Liver (tissue), 9 donors: Measurements from ENCODE around the gene PARD6G. TPM values are rescaled to one million over a fixed set of nuclear protein-coding genes. Genes with fewer than 3 reads are reported as not detected.

Experiments
- DNase-seq: peaks from one replicate; pipeline ENCODE4 v3.0.0-alpha.2; 2017; ENCODE audit warnings: low spot score
- H3K27ac ChIP-seq, 2 donors: one replicate each; pipeline ENCODE4 v1.7.0; 2013; ENCODE audit warnings: inconsistent platforms in 2 of 2, low read length in 2 of 2, control low read depth in 1 of 2, low read depth in 1 of 2, mild to moderate bottlenecking in 1 of 2
- H3K27me3 ChIP-seq, 4 donors: one replicate each; pipeline versions ENCODE4 v1.6.1 to v1.7.0; 2013; ENCODE audit warnings: low read length in 3 of 4, inconsistent platforms in 1 of 4, mild to moderate bottlenecking in 1 of 4, moderate library complexity in 1 of 4; ENCODE audit not compliant: control insufficient read depth in 4 of 4, insufficient read depth in 4 of 4
- H3K36me3 ChIP-seq, 4 donors: one replicate each; pipeline versions ENCODE4 v1.6.1 to v1.7.0; 2013; ENCODE audit warnings: low read length in 3 of 4, mild to moderate bottlenecking in 3 of 4, low read depth in 1 of 4, moderate library complexity in 1 of 4; ENCODE audit not compliant: control insufficient read depth in 4 of 4, insufficient read depth in 3 of 4
- H3K4me1 ChIP-seq, 4 donors: one replicate each; pipeline versions ENCODE4 v1.6.1 to v1.7.0; 2013; ENCODE audit warnings: low read length in 3 of 4, mild to moderate bottlenecking in 3 of 4, moderate library complexity in 1 of 4; ENCODE audit not compliant: control insufficient read depth in 4 of 4, insufficient read depth in 4 of 4
- H3K4me3 ChIP-seq, 3 donors: one replicate each; pipeline versions ENCODE4 v1.6.1 to v1.7.0; 2013; ENCODE audit warnings: low read length in 3 of 3, control low read depth in 1 of 3, low read depth in 1 of 3, mild to moderate bottlenecking in 1 of 3
- H3K9ac ChIP-seq, 2 donors: one replicate each; pipeline ENCODE4 v1.7.0; 2013; ENCODE audit warnings: low read length in 2 of 2, mild to moderate bottlenecking in 2 of 2, moderate library complexity in 2 of 2, control low read depth in 1 of 2, low read depth in 1 of 2
- H3K9me3 ChIP-seq, 4 donors: one replicate each; pipeline versions ENCODE4 v1.6.1 to v1.7.0; 2013; ENCODE audit warnings: low read length in 3 of 4; ENCODE audit not compliant: control insufficient read depth in 4 of 4
- ATF3 ChIP-seq: IDR thresholded peaks from 2 replicates; pipeline ENCODE4 v1.6.1; 2016; ENCODE audit warnings: antibody characterized with exemption
- CTCF ChIP-seq: fragments of 150-350 bp; IDR thresholded peaks from 2 replicates; pipeline ENCODE4 v1.5.1; 2017; ENCODE audit warnings: improper control_type of control experiment, low read depth, low read length; ENCODE audit not compliant: missing input control
- EGR1 ChIP-seq, 2 donors: IDR thresholded peaks; 2 replicates each; pipeline ENCODE4 v1.6.1; 2016 to 2018; ENCODE audit warnings: antibody characterized with exemption in 2 of 2, low read depth in 2 of 2
- FOXA1 ChIP-seq: IDR thresholded peaks from 2 replicates; pipeline ENCODE4 v1.6.1; 2016; ENCODE audit warnings: antibody characterized with exemption
- FOXA2 ChIP-seq: IDR thresholded peaks from 2 replicates; pipeline ENCODE4 v1.6.1; 2016; ENCODE audit warnings: antibody characterized with exemption
- GABPA ChIP-seq, 2 donors: IDR thresholded peaks in 1 of 2; conservative IDR thresholded peaks in 1 of 2; 2 replicates each; pipeline ENCODE4 v1.6.1; 2016; ENCODE audit warnings: antibody characterized with exemption in 2 of 2, mild to moderate bottlenecking in 1 of 2, moderate library complexity in 1 of 2
- HNF4A ChIP-seq, 2 donors: conservative IDR thresholded peaks; 2 replicates each; pipeline ENCODE4 v1.6.1; 2016; ENCODE audit warnings: antibody characterized with exemption in 2 of 2, mild to moderate bottlenecking in 2 of 2
- HNF4G ChIP-seq: IDR thresholded peaks from 2 replicates; pipeline ENCODE4 v1.6.1; 2016; ENCODE audit warnings: antibody characterized with exemption
- JUND ChIP-seq, 2 donors: IDR thresholded peaks; 2 replicates each; pipeline ENCODE4 v1.6.1; 2016; ENCODE audit warnings: antibody characterized with exemption in 2 of 2
- MAX ChIP-seq: IDR thresholded peaks from 2 replicates; pipeline ENCODE4 v1.6.1; 2016; ENCODE audit warnings: antibody characterized with exemption
- NR2F2 ChIP-seq: IDR thresholded peaks from 2 replicates; pipeline ENCODE4 v1.6.1; 2016; ENCODE audit warnings: antibody characterized with exemption
- REST ChIP-seq: IDR thresholded peaks from 2 replicates; pipeline ENCODE4 v1.6.1; 2016; ENCODE audit warnings: antibody characterized with exemption, mild to moderate bottlenecking
- RXRA ChIP-seq, 2 donors: IDR thresholded peaks; 2 replicates each; pipeline ENCODE4 v1.6.1; 2017 to 2018; ENCODE audit warnings: antibody characterized with exemption in 2 of 2, mild to moderate bottlenecking in 1 of 2
- SP1 ChIP-seq: IDR thresholded peaks from 2 replicates; pipeline ENCODE4 v1.6.1; 2018; ENCODE audit warnings: antibody characterized with exemption, mild to moderate bottlenecking
- TAF1 ChIP-seq: conservative IDR thresholded peaks from 2 replicates; pipeline ENCODE4 v1.6.1; 2016; ENCODE audit warnings: antibody characterized with exemption, mild to moderate bottlenecking
- YY1 ChIP-seq: IDR thresholded peaks from 2 replicates; pipeline ENCODE4 v1.6.1; 2016; ENCODE audit warnings: antibody characterized with exemption, mild to moderate bottlenecking
- ZBTB33 ChIP-seq: IDR thresholded peaks from 2 replicates; pipeline ENCODE4 v1.6.1; 2016; ENCODE audit warnings: antibody characterized with exemption
- WGBS: extraction: QIAGEN DNeasy Blood & Tissue Kit; methylation state at CpG from one replicate; pipeline ENCODE4 v1.1.7; 2013; 5-methylcytosine and 5-hydroxymethylcytosine counted together
- polyA plus RNA-seq, 2 donors: library from polyadenylated mRNA; stranded (reverse) in 1 of 2; unstranded in 1 of 2; fragments of 200-250 nt in 1 of 2; fragments of >200 nt in 1 of 2; fragmentation: Nextera tagmentation in 1 of 2; extraction: Ambion mirVana in 1 of 2; gene quantifications; one replicate each; pipeline versions ENCODE4 v1.2.1 to v1.2.3, GENCODE V29; 2013 to 2015
- total RNA-seq, 2 donors: library from RNA; depleted of rRNA; stranded (reverse); fragments of >200 nt; gene quantifications; one replicate each; pipeline ENCODE4 v1.2.3, GENCODE V29; 2014
- donor health status: healthy.
- donor health status: healthy.
- donor health status: healthy.
- donor health status: healthy.
- donor health status: healthy.

The PARD6G gene
- total and polyA plus RNA-seq, 4 donors, result 0.96 to 2.4 (median 1.8) TPM

- Histone ChIP-seq H3K4me3 (no peak overlapping the region), H3K9ac (no peak overlapping the region), H3K36me3 (peaks cover 15 to 27% (median 22%) of the 10 kb centered on the region in 4 donors), H3K27me3 (no peaks in the 10 kb centered on the region), H3K27ac (no peak overlapping the region), H3K9me3 (no peaks in the 10 kb centered on the region), H3K4me1 (peaks cover 0 to 5% (median 2%) of the 10 kb centered on the region in 4 donors)
- WGBS, result 93% methylated on average over 5 of the region's 5 CpGs
- no peak for DNase-seq
- TF ChIP-seq CTCF (no peak), RXRA (IDR thresholded peaks at IDR 0.05) (no peak), TAF1 (no peak), EGR1 (IDR thresholded peaks at IDR 0.05; ENCODE audit: low read depth in 2 of 2) (no peak), FOXA1 (no peak), NR2F2 (no peak), HNF4G (no peak), MAX (no peak), HNF4A (conservative IDR thresholded peaks at IDR 0.05) (no peak), FOXA2 (no peak)
Measured at GRCh38 chr18:80140455-80140985, 106.8 kb downstream of the PARD6G start.

- Histone ChIP-seq H3K36me3 (peaks cover 15 to 36% (median 27%) of the 10 kb centered on the region in 4 donors), H3K4me3 (no peak overlapping the region), H3K27me3 (no peaks in the 10 kb centered on the region), H3K9me3 (no peaks in the 10 kb centered on the region), H3K9ac (no peak overlapping the region), H3K27ac (no peak overlapping the region), H3K4me1 (no peaks in the 10 kb centered on the region)
- DNase-seq, result no peak
- 96% methylated on average over 12 of the region's 12 CpGs for WGBS
- TF ChIP-seq EGR1 (IDR thresholded peaks at IDR 0.05; ENCODE audit: low read depth in 2 of 2) (no peak), SP1 (no peak), TAF1 (no peak), ATF3 (no peak), JUND (IDR thresholded peaks at IDR 0.05) (no peak), CTCF (no peak), GABPA (IDR thresholded peaks at IDR 0.05 in 1 of 2, conservative IDR thresholded peaks at IDR 0.05 in 1 of 2) (no peak)
Measured at GRCh38 chr18:80137976-80138375, 109.3 kb downstream of the PARD6G start.

GRCh38 chr18:80137137-80137536 lies 110.2 kb downstream of the PARD6G start:
- Histone ChIP-seq H3K27ac (no peak overlapping the region), H3K4me1 (no peaks in the 10 kb centered on the region), H3K9me3 (no peaks in the 10 kb centered on the region), H3K4me3 (no peak overlapping the region), H3K36me3 (peaks cover 15 to 36% (median 27%) of the 10 kb centered on the region in 4 donors), H3K9ac (no peak overlapping the region), H3K27me3 (no peaks in the 10 kb centered on the region)
- 97% methylated on average over 14 of the region's 14 CpGs for WGBS
- DNase-seq, result no peak
- TF ChIP-seq REST (no peak), NR2F2 (no peak), YY1 (no peak), HNF4G (no peak), SP1 (no peak), ZBTB33 (no peak), FOXA1 (no peak), GABPA (IDR thresholded peaks at IDR 0.05 in 1 of 2, conservative IDR thresholded peaks at IDR 0.05 in 1 of 2) (no peak), ATF3 (no peak), FOXA2 (no peak)
